Suprapubic skin (tissue), 4 donors: Measurements from ENCODE around the gene TRAPPC2L.

Source experiments
- EP300 ChIP-seq: sonication (generic); formaldehyde crosslinking; IDR thresholded peaks from one replicate; pipeline ENCODE4 v1.6.1; 2017; ENCODE audit warnings: antibody characterized with exemption
- POLR2A ChIP-seq, 2 donors: fragments of 450-650 bp; IDR thresholded peaks; one replicate each; pipeline ENCODE4 v1.6.1; 2017; ENCODE audit warnings: antibody characterized with exemption in 2 of 2, mild to moderate bottlenecking in 2 of 2, moderate library complexity in 2 of 2
- POLR2AphosphoS5 ChIP-seq, 3 donors: sonication (generic); formaldehyde crosslinking; IDR thresholded peaks; one replicate each; pipeline ENCODE4 v1.6.1; 2017; ENCODE audit warnings: antibody characterized with exemption in 3 of 3
- TF ChIP-seq, protein P1 (sequence below), 2 donors: fragments of 200-600 bp in 1 of 2; fragments of 450-650 bp in 1 of 2; sonication (generic) in 1 of 2; IDR thresholded peaks; one replicate each; pipeline ENCODE4 v1.5.1; 2016 to 2019; ENCODE audit warnings: antibody characterized with exemption in 2 of 2, mild to moderate bottlenecking in 1 of 2, moderate library complexity in 1 of 2

DNA sequence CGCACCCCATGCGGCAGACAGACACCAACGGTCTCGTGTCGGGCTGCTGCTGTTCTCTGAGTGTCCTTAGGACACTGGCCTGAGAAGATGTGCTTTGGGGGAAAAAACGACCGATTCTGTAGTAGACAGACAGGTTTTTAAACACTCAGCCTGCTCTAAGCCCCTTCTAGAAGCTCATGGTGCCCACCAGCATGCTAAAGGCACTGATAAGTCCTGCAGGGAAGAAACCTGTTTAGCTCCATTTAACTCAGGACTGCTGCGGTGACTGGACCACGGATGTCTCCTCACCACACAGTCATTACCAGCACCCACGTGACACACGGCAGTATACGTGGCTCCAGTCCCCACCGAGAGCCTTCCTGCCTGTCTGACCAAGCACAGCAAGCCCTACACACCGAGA, 26.1 kb upstream of the TRAPPC2L start:
- TF ChIP-seq, protein P1, sequence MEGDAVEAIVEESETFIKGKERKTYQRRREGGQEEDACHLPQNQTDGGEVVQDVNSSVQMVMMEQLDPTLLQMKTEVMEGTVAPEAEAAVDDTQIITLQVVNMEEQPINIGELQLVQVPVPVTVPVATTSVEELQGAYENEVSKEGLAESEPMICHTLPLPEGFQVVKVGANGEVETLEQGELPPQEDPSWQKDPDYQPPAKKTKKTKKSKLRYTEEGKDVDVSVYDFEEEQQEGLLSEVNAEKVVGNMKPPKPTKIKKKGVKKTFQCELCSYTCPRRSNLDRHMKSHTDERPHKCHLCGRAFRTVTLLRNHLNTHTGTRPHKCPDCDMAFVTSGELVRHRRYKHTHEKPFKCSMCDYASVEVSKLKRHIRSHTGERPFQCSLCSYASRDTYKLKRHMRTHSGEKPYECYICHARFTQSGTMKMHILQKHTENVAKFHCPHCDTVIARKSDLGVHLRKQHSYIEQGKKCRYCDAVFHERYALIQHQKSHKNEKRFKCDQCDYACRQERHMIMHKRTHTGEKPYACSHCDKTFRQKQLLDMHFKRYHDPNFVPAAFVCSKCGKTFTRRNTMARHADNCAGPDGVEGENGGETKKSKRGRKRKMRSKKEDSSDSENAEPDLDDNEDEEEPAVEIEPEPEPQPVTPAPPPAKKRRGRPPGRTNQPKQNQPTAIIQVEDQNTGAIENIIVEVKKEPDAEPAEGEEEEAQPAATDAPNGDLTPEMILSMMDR (IDR thresholded peaks at IDR 0.05): no peak
- TF ChIP-seq POLR2A (IDR thresholded peaks at IDR 0.05) (no peak), POLR2AphosphoS5 (IDR thresholded peaks at IDR 0.05) (no peak), EP300 (no peak)
